GM20000 (cell line): Measurements from ENCODE around the gene CNGA3.

Source experiments
- DNase-seq: peaks from one replicate; pipeline ENCODE4 v3.0.0; 2012; ENCODE audit warnings: low spot score
- CTCF ChIP-seq: IDR thresholded peaks from 2 replicates; pipeline ENCODE4 v1.5.1; 2012; ENCODE audit warnings: mild to moderate bottlenecking, control low read depth; ENCODE audit errors: extremely low read depth, missing control alignments

CNGA3 gene

GRCh38 chr2:98391581-98392270, 45.5 kb downstream of the CNGA3 start:
- no peak for TF ChIP-seq CTCF

GRCh38 chr2:98393354-98393753, 47.1 kb downstream of the CNGA3 start:
- no peak for DNase-seq
- no peak for TF ChIP-seq CTCF

More at GRCh38 chr2:98391581-98392270, 45.5 kb downstream of the CNGA3 start:
- DNase-seq: no peak

- DNase-seq: no peak
- TF ChIP-seq CTCF: no peak
These were observed 48.4 kb downstream of the CNGA3 start for GRCh38 chr2:98394595-98395153.

- no peak for TF ChIP-seq CTCF
- no peak for DNase-seq
These were observed 49.7 kb downstream of the CNGA3 start for GRCh38 chr2:98395977-98396376.

- no peak for TF ChIP-seq CTCF
- no peak for DNase-seq
These were observed 50.6 kb downstream of the CNGA3 start for GRCh38 chr2:98396745-98397355.

GRCh38 chr2:98399140-98399539, 52.9 kb downstream of the CNGA3 start:
- TF ChIP-seq CTCF: no peak
- no peak for DNase-seq

- TF ChIP-seq CTCF: no peak
- no peak for DNase-seq
These were observed 57.6 kb downstream of the CNGA3 start for GRCh38 chr2:98403878-98404277.
